HG02885 (cell line): ENCODE data around the gene COL8A2.

Source experiments
- ATAC-seq: cut with Tn5 transposase; IDR thresholded peaks from one replicate; pipeline ENCODE4 v1.9.1; 2021; ENCODE audit warnings: mild to moderate bottlenecking; ENCODE audit not compliant: unreplicated experiment, poor library complexity

COL8A2 gene

GRCh38 chr1:36137776-36138175, 12.8 kb upstream of the COL8A2 start:
- ATAC-seq, result no peak

- ATAC-seq, result no peak
Observed at GRCh38 chr1:36137226-36137625, 12.2 kb upstream of the COL8A2 start.

GRCh38 chr1:36136535-36136934, 11.5 kb upstream of the COL8A2 start:
- ATAC-seq, result no peak

GRCh38 chr1:36135796-36136195, 10.8 kb upstream of the COL8A2 start:
- no peak for ATAC-seq

DNA sequence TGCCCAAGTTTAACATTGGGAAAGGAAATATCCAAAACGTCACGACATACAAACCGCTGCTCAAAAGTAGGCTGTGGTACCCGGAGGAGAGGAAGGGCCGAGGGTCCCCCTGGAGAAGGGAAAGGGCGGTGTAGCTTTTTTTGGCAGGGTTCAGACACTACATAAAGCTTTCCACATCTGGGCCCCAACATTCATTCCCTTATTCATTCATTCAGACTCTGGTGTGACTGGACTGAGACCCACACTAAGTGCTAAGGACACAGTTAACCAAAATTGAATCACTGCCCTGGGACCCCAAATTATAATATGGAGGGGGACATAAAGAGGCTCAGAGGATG, 10.3 kb upstream of the COL8A2 start:
- ATAC-seq, result no peak

GRCh38 chr1:36134505-36135329, 9.7 kb upstream of the COL8A2 start:
- ATAC-seq, result no peak

GRCh38 chr1:36134031-36134430, 9.0 kb upstream of the COL8A2 start:
- no peak for ATAC-seq

DNA sequence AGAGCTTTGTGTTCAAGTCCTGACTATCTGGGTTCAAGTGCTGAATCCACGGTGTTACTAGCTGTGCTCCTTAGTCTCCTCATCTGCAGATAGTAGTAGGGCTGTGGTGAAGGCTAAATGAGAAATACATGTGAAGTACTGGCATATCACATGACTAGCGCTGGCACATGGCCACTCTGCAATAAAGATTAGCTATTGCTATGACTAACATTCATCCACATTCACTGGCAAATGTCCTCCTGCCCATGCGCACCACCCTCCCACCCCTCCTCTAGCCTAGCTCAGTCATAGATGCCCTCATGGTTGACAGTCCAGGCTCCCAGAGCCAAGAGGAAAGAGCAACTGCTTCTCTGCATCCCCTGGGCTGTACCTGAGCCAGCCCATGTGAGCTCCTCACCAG, 8.5 kb upstream of the COL8A2 start:
- no peak for ATAC-seq

GRCh38 chr1:36132029-36132428, 7.0 kb upstream of the COL8A2 start:
- no peak for ATAC-seq

GRCh38 chr1:36128905-36129206, 3.8 kb upstream of the COL8A2 start:
- no peak for ATAC-seq

DNA sequence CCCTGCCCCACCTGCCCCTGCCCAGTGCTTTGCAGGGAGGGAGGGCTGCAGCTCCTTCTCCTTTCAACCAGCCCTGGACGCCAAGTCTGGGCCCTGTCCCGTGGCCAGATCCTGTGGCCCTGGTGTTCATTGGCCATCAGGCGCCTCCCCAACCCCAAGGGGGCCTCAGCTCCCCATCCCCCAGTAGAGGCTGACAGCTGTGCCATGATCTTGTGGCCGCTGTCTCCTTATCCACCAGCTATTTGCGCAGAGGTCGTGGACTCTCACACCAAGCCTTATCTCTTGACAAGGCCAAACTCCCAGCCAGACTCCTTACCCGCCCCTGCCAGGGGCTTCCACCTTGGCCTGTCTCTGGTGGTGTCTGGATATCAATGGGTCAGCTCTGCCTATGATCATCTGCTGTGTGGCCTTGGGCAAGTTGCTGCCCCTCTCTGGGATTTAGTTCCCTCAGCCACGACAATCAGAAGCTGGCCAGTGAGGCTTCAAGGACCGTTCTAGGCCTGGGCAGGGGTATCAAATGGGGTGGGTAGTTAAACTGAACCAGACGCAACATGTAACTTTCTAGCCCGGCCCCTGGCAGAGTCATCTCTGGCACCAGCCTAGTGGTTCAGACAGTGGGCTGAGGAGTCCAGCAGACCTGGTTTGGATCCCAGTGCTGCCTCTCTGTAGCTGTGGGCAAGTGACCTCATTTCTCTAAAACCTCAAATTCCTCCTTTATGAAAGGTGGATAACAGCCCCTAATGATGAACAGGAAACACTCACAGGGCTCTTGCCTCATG, 3.3 kb upstream of the COL8A2 start:
- no peak for ATAC-seq

GRCh38 chr1:36126797-36127500, 1.9 kb upstream of the COL8A2 start:
- no peak for ATAC-seq

DNA sequence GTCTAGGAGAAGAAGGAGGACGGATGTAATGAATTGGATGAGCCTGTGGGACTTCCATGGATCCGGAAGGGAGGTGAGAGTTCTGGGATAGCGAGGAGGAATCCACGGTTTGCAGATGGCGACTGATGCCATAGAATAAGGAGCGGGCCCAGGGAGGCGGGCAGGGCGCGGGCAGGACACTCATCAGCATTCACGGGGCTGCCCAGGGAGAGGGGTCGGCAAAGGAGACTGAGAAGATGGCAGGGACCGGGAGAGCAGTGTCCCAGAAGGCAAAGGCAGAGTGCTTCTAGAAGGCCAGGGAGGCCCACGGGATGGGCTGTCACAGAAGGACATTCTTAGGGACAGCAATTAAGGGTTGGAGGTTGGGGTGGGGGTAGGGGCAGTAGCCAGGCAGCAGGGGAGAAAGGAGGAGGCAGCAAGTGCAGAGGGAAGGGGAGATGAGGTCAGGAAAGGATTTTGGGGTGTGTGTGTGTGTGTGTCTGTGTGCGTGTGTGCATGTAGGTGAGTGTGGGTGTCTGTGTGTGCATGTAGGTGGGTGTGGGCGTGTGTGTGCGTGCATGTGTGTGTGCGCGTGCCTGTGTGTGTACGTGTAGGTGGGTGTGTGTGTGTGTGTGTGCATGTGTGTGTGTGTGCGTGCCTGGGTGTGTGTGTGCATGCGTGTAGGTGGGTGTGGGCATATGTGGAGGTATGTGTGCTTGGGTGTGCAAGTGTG, 1.1 kb upstream of the COL8A2 start:
- ATAC-seq, result no peak

GRCh38 chr1:36124404-36125128, 456 bp downstream of the COL8A2 start:
- ATAC-seq, result no peak

GRCh38 chr1:36123356-36123755, 1.7 kb downstream of the COL8A2 start:
- ATAC-seq, result peak; percentile 46

DNA sequence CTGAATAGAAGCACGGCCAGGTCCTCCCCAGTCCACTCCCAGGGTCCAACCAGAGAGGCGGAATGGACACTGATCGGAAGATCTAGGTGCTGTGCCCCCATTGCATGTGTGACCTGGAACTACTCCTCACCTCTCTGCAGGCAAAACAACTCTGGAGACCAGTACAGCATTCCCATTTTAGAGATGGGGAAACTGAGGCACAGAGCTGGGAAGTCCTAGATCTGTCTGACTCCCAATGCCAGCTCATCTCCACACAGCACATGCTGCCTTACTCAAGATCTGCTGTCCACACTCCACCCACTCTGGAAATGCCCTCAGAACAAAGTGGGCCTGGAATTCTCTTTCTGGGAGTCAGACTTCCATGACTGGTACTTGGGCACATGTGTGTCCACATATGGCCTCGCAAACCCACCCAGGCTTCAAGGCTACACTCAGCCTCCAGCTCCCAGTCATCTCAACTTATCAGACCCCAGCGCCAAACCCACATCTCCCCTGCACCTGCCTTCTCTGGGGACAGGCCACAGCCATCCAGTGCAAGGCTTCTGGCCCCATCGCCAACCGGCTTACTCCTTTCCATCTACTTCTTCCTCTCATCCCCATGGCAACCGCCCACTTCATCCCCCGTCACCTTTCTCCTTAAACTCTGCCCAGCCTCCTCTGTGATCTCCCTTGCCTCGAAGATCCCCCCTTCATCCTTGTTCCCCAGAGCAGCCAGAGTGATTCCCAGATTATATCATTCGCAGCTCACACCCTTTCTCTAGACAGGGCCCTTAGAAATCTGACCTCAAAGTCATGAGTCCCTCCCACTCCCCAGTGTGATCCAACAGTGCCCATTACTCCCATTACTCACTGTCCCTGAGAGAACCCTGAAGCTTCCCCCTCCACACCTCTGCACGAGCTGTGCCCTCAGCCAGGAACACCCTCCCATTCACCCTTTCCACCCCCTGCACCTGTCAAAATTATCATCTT, 2.7 kb downstream of the COL8A2 start:
- ATAC-seq, result no peak

GRCh38 chr1:36119456-36119855, 5.6 kb downstream of the COL8A2 start:
- no peak for ATAC-seq

DNA sequence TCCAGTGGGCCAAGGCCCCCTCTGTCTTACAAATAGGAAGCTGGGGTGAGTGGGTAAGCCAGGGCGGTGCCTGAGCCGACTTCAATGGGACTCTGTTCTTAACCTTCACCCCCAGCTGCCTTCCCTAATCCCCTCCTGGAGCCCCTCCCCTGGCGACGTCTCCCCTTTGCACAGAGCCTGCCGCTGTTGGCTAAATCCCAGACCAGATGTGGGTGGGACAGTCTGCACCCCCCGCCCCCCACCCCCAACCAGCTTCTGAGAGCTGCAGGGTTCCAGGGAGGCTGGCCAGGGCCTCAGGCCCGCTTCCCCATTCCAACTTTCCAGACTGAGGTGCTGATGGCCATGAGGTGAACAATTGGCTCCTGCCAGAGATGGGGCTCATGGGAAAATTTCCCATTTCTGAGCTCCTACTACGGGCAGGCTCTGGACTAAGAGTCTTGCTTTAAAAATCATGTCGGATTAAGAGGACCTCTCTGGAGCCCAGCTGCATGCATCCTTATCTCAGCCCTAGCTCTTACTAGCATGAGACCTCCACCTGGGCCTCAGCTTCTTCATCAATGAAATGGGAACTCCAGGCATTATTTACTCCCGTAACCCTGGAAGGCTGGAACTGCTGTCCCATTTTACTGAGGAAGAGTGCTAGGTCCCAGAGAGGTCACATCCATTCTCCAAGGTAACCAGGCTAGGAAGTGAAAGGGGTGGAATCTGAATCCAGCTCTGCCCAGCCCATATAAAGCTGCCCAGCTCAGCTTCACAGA, 6.4 kb downstream of the COL8A2 start:
- no peak for ATAC-seq
